Stimulated activated CD8-positive, alpha-beta memory T cell treated with anti-CD3 and anti-CD28 coated beads, Interleukin-15, amount 100 ng/mL, for 24 hours (primary cell): ENCODE data around the gene SHANK1.
"Not testable (repeated sequence)": the region's sequence is repeated elsewhere in the genome, so short reads cannot be mapped to it uniquely, and the experiment has no call there.

Experiments
- DNase-seq: peaks from one replicate; pipeline ENCODE4 v3.0.0-alpha.2; 2020; ENCODE audit warnings: low read depth

SHANK1 gene

GRCh38 chr19:50719566-50719965 lies at the start of gene SHANK1:
SHANK1 (minus strand) TSS chr19:50719802; CDS start chr19:50716919, 2,883 bp downstream.
- DNase-seq, result no peak

- no peak for DNase-seq
Measured at GRCh38 chr19:50768277-50768676, 48.7 kb upstream of the SHANK1 start.

- DNase-seq, result not testable (repeated sequence)
Measured at GRCh38 chr19:50767263-50767662, 47.7 kb upstream of the SHANK1 start.

- not testable (repeated sequence) for DNase-seq
Measured at GRCh38 chr19:50766746-50767145, 47.1 kb upstream of the SHANK1 start.

GRCh38 chr19:50764409-50764808 lies 44.8 kb upstream of the SHANK1 start:
- no peak for DNase-seq

GRCh38 chr19:50763521-50763920 lies 43.9 kb upstream of the SHANK1 start:
- DNase-seq, result not testable (repeated sequence)

- DNase-seq, result not testable (repeated sequence)
Measured at GRCh38 chr19:50761501-50761900, 41.9 kb upstream of the SHANK1 start.

GRCh38 chr19:50759886-50760285 lies 40.3 kb upstream of the SHANK1 start:
- DNase-seq, result no peak

- DNase-seq, result not testable (repeated sequence)
Measured at GRCh38 chr19:50759076-50759475, 39.5 kb upstream of the SHANK1 start.

GRCh38 chr19:50757624-50758023 lies 38.0 kb upstream of the SHANK1 start:
- DNase-seq, result not testable (repeated sequence)

- DNase-seq, result not testable (repeated sequence)
Measured at GRCh38 chr19:50756244-50756643, 36.6 kb upstream of the SHANK1 start.

- DNase-seq, result no peak
Measured at GRCh38 chr19:50753879-50754278, 34.3 kb upstream of the SHANK1 start.

- DNase-seq, result no peak
Measured at GRCh38 chr19:50750010-50750409, 30.4 kb upstream of the SHANK1 start.

- DNase-seq, result no peak
Measured at GRCh38 chr19:50749490-50749889, 29.9 kb upstream of the SHANK1 start.

GRCh38 chr19:50747141-50747540 lies 27.5 kb upstream of the SHANK1 start:
- DNase-seq, result not testable (repeated sequence)

- DNase-seq, result no peak
Measured at GRCh38 chr19:50745221-50745620, 25.6 kb upstream of the SHANK1 start.

- no peak for DNase-seq
Measured at GRCh38 chr19:50743537-50743936, 23.9 kb upstream of the SHANK1 start.

- DNase-seq, result no peak
Measured at GRCh38 chr19:50741179-50741933, 21.8 kb upstream of the SHANK1 start.

- no peak for DNase-seq
Measured at GRCh38 chr19:50739914-50740426, 20.4 kb upstream of the SHANK1 start.

- DNase-seq, result no peak
Measured at GRCh38 chr19:50739132-50739913, 19.7 kb upstream of the SHANK1 start.

GRCh38 chr19:50736338-50736737 lies 16.7 kb upstream of the SHANK1 start:
- no peak for DNase-seq

- no peak for DNase-seq
Measured at GRCh38 chr19:50735869-50736268, 16.3 kb upstream of the SHANK1 start.

GRCh38 chr19:50729894-50730293 lies 10.3 kb upstream of the SHANK1 start:
- DNase-seq, result no peak
